BJ (cell line): ENCODE results near the gene ASPDH. TPM values are rescaled to one million over a fixed set of nuclear protein-coding genes. Genes with fewer than 3 reads are reported as not detected.

Experiments
- CTCF ChIA-PET: fragments of 350-600 bp; formaldehyde crosslinking; extraction: SDS; loops from one replicate; lab custom pipeline; 2021; ENCODE audit warnings: antibody characterized with exemption, inconsistent platforms; lab: Yijun Ruan, JAX
- POLR2A ChIA-PET: fragments of 300-600 bp; sonication (Branson Sonifier 250); formaldehyde crosslinking; extraction: SDS; loops from one replicate; lab custom pipeline; 2021; ENCODE audit warnings: antibody characterized with exemption; lab: Charles Lee
- DNase-seq: peaks from one replicate; pipeline ENCODE4 v3.0.0-alpha.2; 2011; ENCODE audit warnings: low read depth
- H3K27me3 ChIP-seq: 2 replicates; pipeline ENCODE4 v1.6.0; 2011; ENCODE audit warnings: low read length; ENCODE audit not compliant: control insufficient read depth, insufficient read depth
- H3K36me3 ChIP-seq: 2 replicates; pipeline ENCODE4 v1.5.1; 2011; ENCODE audit warnings: low read length; ENCODE audit not compliant: control insufficient read depth, insufficient read depth
- H3K4me3 ChIP-seq: 2 replicates; pipeline ENCODE4 v1.5.1; 2011; ENCODE audit warnings: low read depth, mild to moderate bottlenecking, control low read depth, low read length
- CTCF ChIP-seq: IDR thresholded peaks from 2 replicates; pipeline ENCODE4 v1.5.1; 2011; ENCODE audit warnings: low read depth, mild to moderate bottlenecking, control low read depth, inconsistent platforms, low read length, moderate library complexity; ENCODE audit not compliant: insufficient read depth
- polyA plus RNA-seq: library from polyadenylated mRNA; depleted of rRNA; stranded (reverse); fragments of >200 nt; gene quantifications from 2 replicates; pipeline ENCODE4 v1.2.3, GENCODE V29; 2011; rRNA removed

ASPDH gene
- polyA plus RNA-seq, 1 experiment, result not detected

GRCh38 chr19:50465986-50466705, 47.6 kb downstream of the ASPDH start:
- POLR2A ChIA-PET, result no interaction called here
- CTCF ChIA-PET, result interaction anchor here (0.7 to 7.8 kb wide), 6 partner anchors 8 to 114 kb away, joined by 3 to 82 read pairs (median 6); partner anchors contain the start of gene NAPSA

GRCh38 chr19:50465000-50465399, 48.7 kb downstream of the ASPDH start:
- no peak for DNase-seq
- Histone ChIP-seq H3K4me3 (no peak overlapping the region), H3K36me3 (no peaks in the 10 kb centered on the region), H3K27me3 (no peaks in the 10 kb centered on the region)
- CTCF ChIA-PET, result interaction anchor here (1.1 to 7.8 kb wide), 3 partner anchors 98 to 112 kb away, joined by 4 to 82 read pairs (median 79); partner anchors contain the start of gene NAPSA
- TF ChIP-seq CTCF, result no peak
- POLR2A ChIA-PET, result no interaction called here

More at GRCh38 chr19:50465986-50466705, 47.6 kb downstream of the ASPDH start:
- Histone ChIP-seq H3K4me3 (no peak overlapping the region), H3K36me3 (no peaks in the 10 kb centered on the region), H3K27me3 (no peaks in the 10 kb centered on the region)
- no peak for DNase-seq
- TF ChIP-seq CTCF, result peak; percentile 38

GRCh38 chr19:50464348-50464747, 49.4 kb downstream of the ASPDH start:
- Histone ChIP-seq H3K4me3 (no peak overlapping the region), H3K36me3 (no peaks in the 10 kb centered on the region), H3K27me3 (no peaks in the 10 kb centered on the region)
- DNase-seq, result no peak
- POLR2A ChIA-PET, result no interaction called here
- CTCF ChIA-PET, result interaction anchor here (1.1 to 7.8 kb wide), 3 partner anchors 97 to 112 kb away, joined by 4 to 82 read pairs (median 79); partner anchors contain the start of gene NAPSA
- TF ChIP-seq CTCF, result no peak

- DNase-seq, result no peak
- Histone ChIP-seq H3K4me3 (no peak overlapping the region), H3K27me3 (no peaks in the 10 kb centered on the region), H3K36me3 (no peaks in the 10 kb centered on the region)
- POLR2A ChIA-PET, result interaction anchor here (1.2 kb wide), 1 partner anchor 94 kb away, joined by 9 read pairs; no protein-coding TSS in a partner anchor
- no peak for TF ChIP-seq CTCF
- CTCF ChIA-PET, result interaction anchor here (1.1 to 7.8 kb wide), 5 partner anchors 13 to 106 kb away, joined by 4 to 82 read pairs (median 15); partner anchors contain the start of genes NAPSA and NR1H2
These were observed 50.7 kb downstream of the ASPDH start for GRCh38 chr19:50462970-50463369.

Other genes starting within 250 kb of the ASPDH start
- gene KCNC3, start 184.5 kb downstream of the ASPDH start, polyA plus RNA-seq, result 0.02 and 0.04 TPM in 2 replicates
- gene NAPSA, start 148.3 kb downstream of the ASPDH start, polyA plus RNA-seq, result 0.32 and 0.38 TPM in 2 replicates
- gene NR1H2, start 137.5 kb downstream of the ASPDH start, polyA plus RNA-seq, result 51.2 and 78.4 TPM in 2 replicates
- gene POLD1, start 129.6 kb downstream of the ASPDH start, polyA plus RNA-seq, result 4.7 and 10.8 TPM in 2 replicates
- gene SPIB, start 95.0 kb downstream of the ASPDH start, polyA plus RNA-seq, result not detected in 2 replicates
- not detected in 2 replicates for gene MYBPC2, start 81.0 kb downstream of the ASPDH start, polyA plus RNA-seq
- gene EMC10, start 37.4 kb downstream of the ASPDH start, polyA plus RNA-seq, result 71.8 and 89.1 TPM in 2 replicates
- gene GARIN5A, start 37.1 kb downstream of the ASPDH start, polyA plus RNA-seq, result 0.26 and 0.56 TPM in 2 replicates
- 39.0 and 44.9 TPM in 2 replicates for gene JOSD2, start 2.7 kb downstream of the ASPDH start, polyA plus RNA-seq
- 0.04 and 0.06 TPM in 2 replicates for gene LRRC4B, start 54.5 kb upstream of the ASPDH start, polyA plus RNA-seq
- gene SYT3, start 126.0 kb upstream of the ASPDH start, polyA plus RNA-seq, result 0.11 TPM in 1 of 2 replicates, not detected in the other
- gene C19orf81, start 135.5 kb upstream of the ASPDH start, polyA plus RNA-seq, result 0.47 and 0.59 TPM in 2 replicates
- gene SHANK1, start 205.9 kb upstream of the ASPDH start, polyA plus RNA-seq, result 1.6 and 1.8 TPM in 2 replicates
- 82.0 and 136 TPM in 2 replicates for gene CLEC11A, start 209.5 kb upstream of the ASPDH start, polyA plus RNA-seq